DMS53 treated with DMSO at 0.1 percent for 48 hours (cell line): Measurements from ENCODE around the gene PACS2.
A peak's percentile ranks its signal among the peaks of the same experiment; 100 is the strongest.
"Not testable (repeated sequence)": the region's sequence is repeated elsewhere in the genome, so short reads cannot be mapped to it uniquely, and the experiment has no call there.

Experiments used
- DNase-seq: peaks from one replicate; lab custom pipeline; 2025; ENCODE audit not compliant: unreplicated experiment; lab: John Stamatoyannopoulos, UW

Gene PACS2

GRCh38 chr14:105348945-105349699 lies 34.6 kb downstream of the PACS2 start:
- no peak for DNase-seq

DNA sequence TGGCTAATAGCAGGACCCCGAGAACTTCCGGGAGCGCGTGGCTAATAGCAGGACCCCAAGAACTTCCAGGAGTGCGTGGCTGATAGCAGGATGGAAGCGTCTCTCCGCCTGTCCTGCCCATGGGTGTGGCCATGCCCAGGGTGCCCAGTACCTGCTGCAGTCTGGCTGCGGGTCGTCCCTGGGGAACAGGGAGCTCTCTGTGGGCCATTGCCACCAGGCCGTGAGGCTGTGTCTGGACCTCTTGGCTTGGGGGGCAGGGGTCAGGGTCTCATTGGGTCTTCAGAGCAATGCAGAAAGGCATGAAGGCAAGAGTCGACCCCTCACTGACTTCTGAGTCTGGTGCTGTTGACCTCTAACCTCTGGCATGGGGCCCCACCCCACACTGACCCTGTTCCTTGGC lies 35.4 kb downstream of the PACS2 start:
- DNase-seq: no peak

GRCh38 chr14:105350450-105351244 lies 36.1 kb downstream of the PACS2 start:
- DNase-seq: no peak

- DNase-seq: no peak
These were observed 36.9 kb downstream of the PACS2 start for GRCh38 chr14:105351410-105351809.

DNA sequence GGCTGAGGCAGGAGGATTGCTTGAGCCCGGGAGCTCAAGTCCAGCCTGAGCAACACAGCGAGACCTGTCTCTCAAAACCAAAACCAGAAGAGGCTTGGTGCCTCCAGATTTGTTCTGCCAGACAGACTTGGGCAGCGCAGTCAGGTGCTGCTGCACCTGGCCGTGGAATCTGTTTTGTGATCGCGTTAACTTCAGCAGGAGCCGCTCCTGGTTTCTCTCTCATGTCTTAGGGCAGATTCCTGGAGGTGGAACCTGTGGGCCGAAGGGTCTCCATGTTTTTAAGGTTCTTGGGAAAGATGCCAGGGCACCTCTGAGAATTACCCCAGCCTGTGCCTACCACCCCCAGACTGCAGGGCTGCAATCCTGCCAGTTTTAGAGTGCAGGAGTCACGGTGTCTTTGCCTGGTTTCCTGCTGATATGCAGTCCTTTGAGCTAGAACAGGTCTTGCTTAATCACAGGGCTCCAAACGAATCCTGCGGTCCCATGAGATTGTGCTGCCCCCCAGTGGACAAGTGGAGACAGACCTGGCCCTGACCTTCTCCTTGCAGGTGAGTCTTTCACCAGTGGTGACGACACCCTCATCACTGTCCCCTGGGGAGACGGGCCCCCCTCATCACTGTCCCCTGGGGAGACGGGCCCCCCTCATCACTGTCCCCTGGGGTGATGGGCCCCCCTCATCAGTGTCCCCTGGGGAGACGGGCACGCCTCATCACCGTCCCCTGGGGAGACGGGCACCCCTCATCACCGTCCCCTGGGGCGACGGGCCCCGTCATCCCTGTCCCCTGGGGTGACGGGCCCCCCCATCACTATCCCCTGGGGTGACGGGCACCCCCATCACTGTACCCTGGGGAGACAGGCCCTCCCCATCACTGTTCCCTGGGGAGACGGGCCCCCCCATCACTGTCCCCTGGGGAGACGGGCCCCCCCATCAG lies 37.6 kb downstream of the PACS2 start:
- DNase-seq: peak; percentile 78

- DNase-seq: no peak
These were observed 38.6 kb downstream of the PACS2 start for GRCh38 chr14:105353136-105353535.

DNA sequence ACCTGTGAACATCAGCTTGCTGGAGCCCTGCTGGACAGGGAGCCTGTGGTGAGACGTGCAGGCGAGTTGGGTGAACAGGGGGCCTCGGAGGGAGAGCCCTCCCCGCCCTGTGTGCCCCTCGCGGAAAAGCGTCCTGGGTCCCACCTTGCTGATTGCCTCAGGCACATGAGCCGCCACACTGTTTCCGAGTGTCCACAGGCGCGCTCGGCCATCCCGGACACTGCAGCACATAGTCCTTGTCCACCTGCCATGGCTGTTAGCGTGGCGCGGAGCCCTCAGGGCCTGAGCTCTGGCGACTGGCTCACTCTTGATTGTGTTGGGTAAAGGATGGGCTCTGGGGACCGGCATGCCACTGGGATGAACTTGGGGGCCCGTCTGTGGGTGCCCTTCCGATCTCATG lies 40.0 kb downstream of the PACS2 start:
- DNase-seq: no peak

DNA sequence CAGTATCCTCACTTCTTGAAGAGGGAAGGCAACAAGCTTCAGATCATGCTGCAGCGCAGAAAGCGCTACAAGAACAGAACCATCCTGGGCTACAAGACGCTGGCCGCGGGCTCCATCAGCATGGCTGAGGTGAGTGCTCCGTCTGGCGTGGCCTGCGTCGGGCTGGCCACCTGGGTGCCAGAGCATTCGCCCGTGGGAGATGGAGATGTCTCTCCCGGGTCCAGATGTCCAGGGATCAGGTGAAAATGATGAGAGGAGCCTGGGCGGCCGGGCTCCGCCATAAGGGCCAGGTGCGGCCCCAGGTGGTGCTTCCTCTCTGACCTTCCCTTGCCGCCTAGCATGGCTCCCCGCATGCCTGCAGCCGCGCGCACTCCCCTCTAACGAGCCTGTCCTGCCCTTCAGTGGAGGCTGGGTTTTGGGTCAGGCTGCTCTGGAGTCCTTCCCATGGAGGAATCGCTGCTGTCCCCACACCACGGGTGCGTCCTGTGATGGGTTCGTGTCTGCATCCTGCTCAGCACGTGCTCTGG lies 40.6 kb downstream of the PACS2 start:
- DNase-seq: no peak

DNA sequence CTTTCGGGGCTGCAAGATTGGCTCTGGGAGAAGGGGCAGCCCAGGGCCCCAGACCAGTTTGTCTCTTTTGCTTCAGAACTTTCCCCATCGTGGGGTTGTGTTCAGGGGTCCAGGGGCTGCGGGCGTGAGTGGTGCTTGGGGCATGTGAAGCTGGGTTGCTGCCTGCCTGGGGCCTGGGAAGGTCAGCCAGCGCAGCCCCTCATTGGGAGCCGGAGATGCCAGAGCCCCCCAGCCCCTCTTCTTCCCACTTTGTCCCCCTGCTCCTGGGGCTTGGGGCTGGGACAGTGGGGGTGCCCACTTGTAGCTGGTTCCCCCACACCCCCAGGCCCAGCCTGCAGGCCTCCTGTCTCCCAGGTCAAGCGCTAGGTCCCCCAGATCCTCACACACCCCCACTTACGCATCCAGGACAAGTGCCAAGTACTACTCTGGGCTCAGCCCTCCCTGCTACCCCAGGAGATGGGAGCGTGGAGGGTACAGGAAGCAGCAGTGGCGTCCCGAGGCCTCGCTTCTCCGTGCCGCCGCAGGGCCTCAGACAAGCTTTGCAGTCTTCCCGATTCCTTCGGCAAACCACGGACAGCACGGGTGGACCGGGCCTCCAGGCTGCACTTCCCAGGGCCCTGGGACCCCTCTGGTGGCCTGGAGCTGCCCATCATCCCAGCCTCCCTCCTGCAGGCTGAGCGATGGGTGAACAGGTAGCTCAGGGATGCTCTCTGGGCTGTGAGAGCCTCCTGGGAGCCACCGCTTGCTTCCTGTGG lies 41.5 kb downstream of the PACS2 start:
- no peak for DNase-seq

- no peak for DNase-seq
These were observed 42.4 kb downstream of the PACS2 start for GRCh38 chr14:105356927-105357326.

GRCh38 chr14:105357626-105358025 lies 43.1 kb downstream of the PACS2 start:
- no peak for DNase-seq

DNA sequence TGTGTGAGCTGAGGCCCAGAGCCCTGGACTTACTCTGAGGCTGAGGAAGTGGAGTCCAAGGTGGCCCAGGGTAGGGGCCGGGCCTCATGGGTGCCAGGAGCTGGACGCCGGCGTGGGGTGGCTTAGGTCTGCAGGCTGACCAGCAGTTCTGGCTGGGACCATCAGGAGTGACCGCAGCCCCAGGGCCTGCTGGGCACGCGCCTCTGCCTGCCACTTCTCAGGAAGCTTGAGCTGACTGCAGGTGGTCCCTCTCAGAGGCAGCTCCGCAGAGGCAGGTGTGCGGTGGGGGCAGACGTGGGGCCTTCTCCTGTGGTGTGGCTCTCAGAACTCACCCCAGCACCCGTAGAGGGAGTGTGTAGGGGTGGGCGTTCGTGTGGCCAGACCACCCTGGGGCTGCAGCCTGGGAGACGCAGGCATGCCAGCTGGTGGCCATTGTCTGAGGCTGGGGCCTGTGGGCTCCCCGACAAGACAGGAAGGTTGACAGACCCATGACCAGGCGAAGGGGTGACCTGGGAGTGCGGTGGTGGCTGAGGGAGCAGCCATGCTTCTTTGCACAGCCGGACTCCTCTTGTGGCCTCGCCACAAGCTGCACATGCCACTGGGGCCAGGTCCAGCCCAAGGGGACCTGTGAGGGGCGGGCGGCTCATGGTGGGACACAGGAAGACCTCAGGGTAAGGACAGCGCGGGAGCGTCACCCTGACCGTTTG lies 43.7 kb downstream of the PACS2 start:
- DNase-seq: no peak

GRCh38 chr14:105358943-105359342 lies 44.4 kb downstream of the PACS2 start:
- no peak for DNase-seq

DNA sequence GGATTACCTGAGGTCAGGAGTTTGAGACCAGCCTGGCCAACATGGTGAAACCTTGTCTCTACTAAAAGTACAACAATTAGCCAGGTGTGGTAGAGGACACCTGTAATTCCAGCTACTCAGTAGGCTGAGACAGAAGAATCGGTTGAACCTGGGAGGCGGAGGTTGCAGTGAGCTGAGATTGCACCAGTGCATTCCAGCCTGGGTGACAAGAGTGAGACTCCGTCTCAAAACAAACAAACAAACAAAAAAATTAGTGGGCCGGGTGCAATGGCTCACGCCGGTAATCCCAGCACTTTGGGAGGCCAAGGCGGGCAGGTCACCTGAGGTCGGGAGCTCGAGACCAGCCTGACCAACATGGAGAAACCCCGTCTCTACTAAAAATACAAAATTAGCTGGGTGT lies 46.9 kb downstream of the PACS2 start:
- DNase-seq: not testable (repeated sequence)

DNA sequence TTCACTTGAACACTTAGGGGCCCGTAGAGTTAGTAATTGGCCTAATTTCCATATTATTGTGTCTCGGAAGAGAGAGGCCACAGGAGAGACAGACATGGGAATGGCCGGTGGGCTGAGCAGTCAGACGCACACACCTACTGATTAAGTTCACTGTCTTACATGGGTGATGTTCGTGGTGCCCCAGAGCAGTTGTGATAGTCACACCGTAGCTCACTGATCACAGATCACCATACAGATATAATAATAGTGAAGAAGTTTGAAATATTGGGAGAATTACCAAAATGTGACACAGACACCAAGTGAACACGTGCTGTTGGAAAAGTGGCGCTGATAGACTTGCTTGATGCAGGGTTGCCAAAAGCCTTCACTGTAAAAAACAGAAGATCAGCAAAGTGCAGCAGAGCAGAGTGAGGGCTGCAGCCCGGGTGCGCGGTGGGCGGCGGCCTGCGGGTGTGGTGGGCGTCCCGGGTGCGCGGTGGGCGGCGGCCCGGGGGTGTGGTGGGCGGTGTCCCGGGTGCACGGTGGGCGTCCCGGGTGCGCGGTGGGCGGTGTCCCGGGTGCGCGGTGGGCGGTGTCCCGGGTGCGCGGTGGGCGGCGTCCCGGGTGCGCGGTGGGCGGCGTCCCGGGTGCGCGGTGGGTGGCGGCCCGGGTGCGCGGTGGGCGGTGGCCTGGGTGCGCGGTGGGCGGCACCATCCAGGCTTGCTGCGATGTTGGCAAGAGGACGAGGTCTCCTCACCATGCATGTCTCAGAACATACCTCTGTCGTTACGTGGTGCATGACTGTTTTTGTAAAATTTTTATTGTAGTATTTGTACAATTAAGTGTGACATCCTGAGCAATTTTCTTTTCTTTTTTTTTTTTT lies 49.5 kb downstream of the PACS2 start:
- DNase-seq: no peak

GRCh38 chr14:105365101-105365500 lies 50.6 kb downstream of the PACS2 start:
- no peak for DNase-seq

- DNase-seq: no peak
These were observed 51.1 kb downstream of the PACS2 start for GRCh38 chr14:105365681-105366080.

DNA sequence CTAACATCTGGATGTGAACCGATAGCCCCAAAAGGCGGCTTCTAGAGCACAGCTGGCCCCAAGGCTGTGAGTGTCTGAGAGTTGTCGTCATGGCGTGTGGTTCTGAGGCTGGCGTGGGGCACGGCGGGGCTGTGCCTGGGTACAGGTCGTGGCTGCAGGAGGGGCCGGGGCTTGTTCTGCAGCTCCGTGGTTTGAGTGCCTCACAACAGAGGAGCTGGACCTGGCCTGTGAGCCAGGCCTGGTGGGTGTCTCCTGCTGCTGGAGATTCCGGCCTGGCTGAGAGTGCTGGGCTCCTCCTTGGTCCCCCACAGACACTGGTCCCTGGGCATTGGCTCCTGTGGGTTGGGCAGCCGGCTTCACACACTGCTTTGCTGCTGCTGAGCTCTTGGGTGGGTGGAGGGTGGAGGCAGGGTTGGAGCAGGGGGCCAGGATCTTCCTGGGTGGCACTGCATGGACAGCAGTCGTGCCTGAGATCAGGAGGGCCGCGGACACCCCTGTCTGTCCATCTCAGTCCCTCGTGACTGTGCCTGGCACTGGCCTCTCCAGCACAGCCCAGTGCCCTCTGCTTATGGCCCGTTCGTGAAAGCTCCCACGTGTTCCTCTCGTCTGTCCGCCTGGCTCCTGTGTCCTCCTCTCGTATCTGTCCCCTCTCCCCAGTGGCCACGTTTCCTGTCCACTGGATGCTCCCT lies 52.0 kb downstream of the PACS2 start:
- DNase-seq: no peak
